Activated T-helper 1 cell treated with anti-CD3 and anti-CD28 coated beads, Interleukin-2, amount 50 U/mL, for 16 hours (primary cell): ENCODE results near the gene TDRD9.

Experiments used
- DNase-seq, 2 donors: peaks; one replicate each; pipeline ENCODE4 v3.0.0-alpha.2; 2020; ENCODE audit warnings: low read depth in 1 of 2, low spot score in 1 of 2

TDRD9 gene

GRCh38 chr14:104066719-104067295 is 138.6 kb downstream of the TDRD9 start:
- no peak for DNase-seq

- no peak for DNase-seq
Observed at GRCh38 chr14:104069541-104069940, 141.3 kb downstream of the TDRD9 start.

GRCh38 chr14:104072586-104072985 is 144.3 kb downstream of the TDRD9 start:
- no peak for DNase-seq

- no peak for DNase-seq
Observed at GRCh38 chr14:104073764-104074163, 145.5 kb downstream of the TDRD9 start.

GRCh38 chr14:104075530-104076151 is 147.4 kb downstream of the TDRD9 start:
- DNase-seq: no peak

GRCh38 chr14:104076743-104077142 is 148.5 kb downstream of the TDRD9 start:
- no peak for DNase-seq

- DNase-seq: peak; percentile 67 to 76
Observed at GRCh38 chr14:104078031-104078455, 149.8 kb downstream of the TDRD9 start.

- DNase-seq: no peak
Observed at GRCh38 chr14:104080376-104081260, 152.4 kb downstream of the TDRD9 start.

- no peak for DNase-seq
Observed at GRCh38 chr14:104081261-104081835, 153.1 kb downstream of the TDRD9 start.

- no peak for DNase-seq
Observed at GRCh38 chr14:104081951-104082464, 153.8 kb downstream of the TDRD9 start.

- DNase-seq: no peak
Observed at GRCh38 chr14:104082807-104083206, 154.6 kb downstream of the TDRD9 start.

- no peak for DNase-seq
Observed at GRCh38 chr14:104084251-104085002, 156.2 kb downstream of the TDRD9 start.

- no peak for DNase-seq
Observed at GRCh38 chr14:104085032-104085888, 157.0 kb downstream of the TDRD9 start, which contains the start of gene ASPG. Gene ASPG (plus strand): TSS chr14:104085700. CDS start chr14:104085771, 71 bp downstream.

GRCh38 chr14:104085889-104086201 is 157.6 kb downstream of the TDRD9 start:
- no peak for DNase-seq

GRCh38 chr14:104086210-104086660 is 158.0 kb downstream of the TDRD9 start:
- DNase-seq: no peak

GRCh38 chr14:104086661-104087461 is 158.6 kb downstream of the TDRD9 start:
- no peak for DNase-seq

- DNase-seq: no peak
Observed at GRCh38 chr14:104087505-104087904, 159.2 kb downstream of the TDRD9 start.

- DNase-seq: no peak
Observed at GRCh38 chr14:104087981-104088850, 160.0 kb downstream of the TDRD9 start.
